ENCODE data around the gene KSR2. TPM values are rescaled to one million over a fixed set of nuclear protein-coding genes. Genes with fewer than 3 reads are reported as not detected.

The KSR2 gene
- total RNA-seq, 2 donors from 2014 or later: 1.2 to 1.3 TPM

- Histone ChIP-seq H3K9ac (ENCODE audit: low read depth in 2 of 2, low read length in 2 of 2) (no peak overlapping the region), H3K9me3 (no peaks in the 10 kb centered on the region), H3K4me1 (no peaks in the 10 kb centered on the region), H3K36me3 (no peaks in the 10 kb centered on the region), H3K27me3 (no peaks in the 10 kb centered on the region), H3K27ac (no peak overlapping the region), H3K4me3 (no peak overlapping the region)
- intact Hi-C loops (cut with DNase I): no loop called here
- DNase-seq: no peak
- TF ChIP-seq CTCF (IDR thresholded peaks at IDR 0.05): no peak
Measured at GRCh38 chr12:117707861-117708260, 260.9 kb downstream of the KSR2 start.

GRCh38 chr12:117703584-117703983, 265.2 kb downstream of the KSR2 start:
- TF ChIP-seq CTCF (IDR thresholded peaks at IDR 0.05): no peak
- no peak overlapping the region for H3K9ac ChIP-seq (ENCODE audit: low read depth in 2 of 2, low read length in 2 of 2)
- H3K27me3 ChIP-seq: no peaks in the 10 kb centered on the region
- no peaks in the 10 kb centered on the region for H3K9me3 ChIP-seq
- H3K4me3 ChIP-seq: no peak overlapping the region
- no peak overlapping the region for H3K27ac ChIP-seq
- no peak for DNase-seq
- H3K4me1 ChIP-seq: no peaks in the 10 kb centered on the region
- H3K36me3 ChIP-seq: no peaks in the 10 kb centered on the region
- intact Hi-C loops (cut with DNase I): no loop called here

- H3K36me3 ChIP-seq: no peaks in the 10 kb centered on the region
- no peaks in the 10 kb centered on the region for H3K27me3 ChIP-seq
- no peaks in the 10 kb centered on the region for H3K9me3 ChIP-seq
- no peak overlapping the region for H3K27ac ChIP-seq
- intact Hi-C loops (cut with DNase I): no loop called here
- no peak for DNase-seq
- H3K4me3 ChIP-seq: no peak overlapping the region
- no peaks in the 10 kb centered on the region for H3K4me1 ChIP-seq
- no peak for TF ChIP-seq CTCF (IDR thresholded peaks at IDR 0.05)
- H3K9ac ChIP-seq (ENCODE audit: low read depth in 2 of 2, low read length in 2 of 2): no peak overlapping the region
Measured at GRCh38 chr12:117702741-117703140, 266.0 kb downstream of the KSR2 start.

GRCh38 chr12:117699575-117699974, 269.2 kb downstream of the KSR2 start:
- Histone ChIP-seq H3K4me3 (no peak overlapping the region), H3K4me1 (no peaks in the 10 kb centered on the region), H3K9me3 (no peaks in the 10 kb centered on the region), H3K9ac (ENCODE audit: low read depth in 2 of 2, low read length in 2 of 2) (no peak overlapping the region), H3K27ac (no peak overlapping the region), H3K36me3 (no peaks in the 10 kb centered on the region), H3K27me3 (no peaks in the 10 kb centered on the region)
- DNase-seq: no peak
- TF ChIP-seq CTCF (IDR thresholded peaks at IDR 0.05): no peak
- intact Hi-C loops (cut with DNase I): no loop called here

- Histone ChIP-seq H3K4me3 (no peak overlapping the region), H3K36me3 (no peaks in the 10 kb centered on the region), H3K9ac (ENCODE audit: low read depth in 2 of 2, low read length in 2 of 2) (no peak overlapping the region), H3K27me3 (no peaks in the 10 kb centered on the region), H3K27ac (no peak overlapping the region), H3K9me3 (no peaks in the 10 kb centered on the region), H3K4me1 (no peaks in the 10 kb centered on the region)
- intact Hi-C loops (cut with DNase I): no loop called here
- TF ChIP-seq CTCF (IDR thresholded peaks at IDR 0.05): no peak
- DNase-seq: no peak
Measured at GRCh38 chr12:117699118-117699517, 269.7 kb downstream of the KSR2 start.

GRCh38 chr12:117695956-117696355, 272.8 kb downstream of the KSR2 start:
- Histone ChIP-seq H3K4me1 (no peaks in the 10 kb centered on the region), H3K9me3 (no peaks in the 10 kb centered on the region), H3K4me3 (no peak overlapping the region), H3K36me3 (no peaks in the 10 kb centered on the region), H3K9ac (ENCODE audit: low read depth in 2 of 2, low read length in 2 of 2) (no peak overlapping the region), H3K27me3 (no peaks in the 10 kb centered on the region), H3K27ac (no peak overlapping the region)
- intact Hi-C loops (cut with DNase I): no loop called here
- peak; percentile 21 for DNase-seq
- no peak for TF ChIP-seq CTCF (IDR thresholded peaks at IDR 0.05)

Data from colonic mucosa (tissue), 4 donors.